ENCODE data around the gene HAGH.

The HAGH gene

DNA sequence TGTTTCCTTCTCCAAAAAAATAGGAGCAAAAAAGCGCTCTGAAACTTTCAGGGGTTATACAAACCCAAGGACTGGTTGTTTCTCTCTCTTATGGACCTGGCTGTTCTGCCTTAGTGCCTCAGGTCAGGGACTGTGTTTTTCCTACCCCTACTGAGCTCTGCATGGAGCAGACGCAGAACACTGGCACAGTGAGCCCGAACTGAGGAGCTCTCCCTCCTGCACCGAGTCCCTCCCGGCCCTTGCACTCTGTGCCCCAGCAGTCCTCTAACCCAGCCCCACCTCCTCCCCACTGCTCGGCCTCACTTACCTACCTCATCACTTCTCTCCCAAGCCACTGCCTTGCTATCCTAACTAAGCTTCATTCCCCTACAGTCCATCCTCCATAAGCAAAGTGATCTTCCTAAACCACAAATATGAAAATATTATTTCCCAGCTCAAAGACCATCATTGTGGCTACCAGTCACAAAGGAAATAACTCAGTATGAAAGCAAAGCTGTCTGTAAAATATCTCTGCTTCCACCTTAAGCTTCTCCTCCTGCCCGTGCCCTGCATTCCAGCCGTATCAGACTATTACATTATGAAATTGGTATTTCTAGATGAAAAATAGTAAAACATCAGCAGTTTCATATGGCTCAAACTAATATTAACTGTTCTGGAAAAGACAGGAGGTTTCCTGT is 31.7 kb upstream of the HAGH start:
- TF ChIP-seq, protein P1, sequence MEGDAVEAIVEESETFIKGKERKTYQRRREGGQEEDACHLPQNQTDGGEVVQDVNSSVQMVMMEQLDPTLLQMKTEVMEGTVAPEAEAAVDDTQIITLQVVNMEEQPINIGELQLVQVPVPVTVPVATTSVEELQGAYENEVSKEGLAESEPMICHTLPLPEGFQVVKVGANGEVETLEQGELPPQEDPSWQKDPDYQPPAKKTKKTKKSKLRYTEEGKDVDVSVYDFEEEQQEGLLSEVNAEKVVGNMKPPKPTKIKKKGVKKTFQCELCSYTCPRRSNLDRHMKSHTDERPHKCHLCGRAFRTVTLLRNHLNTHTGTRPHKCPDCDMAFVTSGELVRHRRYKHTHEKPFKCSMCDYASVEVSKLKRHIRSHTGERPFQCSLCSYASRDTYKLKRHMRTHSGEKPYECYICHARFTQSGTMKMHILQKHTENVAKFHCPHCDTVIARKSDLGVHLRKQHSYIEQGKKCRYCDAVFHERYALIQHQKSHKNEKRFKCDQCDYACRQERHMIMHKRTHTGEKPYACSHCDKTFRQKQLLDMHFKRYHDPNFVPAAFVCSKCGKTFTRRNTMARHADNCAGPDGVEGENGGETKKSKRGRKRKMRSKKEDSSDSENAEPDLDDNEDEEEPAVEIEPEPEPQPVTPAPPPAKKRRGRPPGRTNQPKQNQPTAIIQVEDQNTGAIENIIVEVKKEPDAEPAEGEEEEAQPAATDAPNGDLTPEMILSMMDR (IDR thresholded peaks at IDR 0.05; ENCODE audit: insufficient read depth, low read length, poor library complexity, severe bottlenecking): no peak
- no peak for DNase-seq (ENCODE audit: extremely low read depth, insufficient read length)
- Histone ChIP-seq H3K4me3 (replicated peaks; ENCODE audit: low read depth, low read length) (no peak overlapping the region), H3K36me3 (ENCODE audit: control insufficient read depth, insufficient read depth, low read length) (no peaks in the 10 kb centered on the region), H3K27me3 (replicated peaks; ENCODE audit: control insufficient read depth, insufficient read depth, low read length) (no peaks in the 10 kb centered on the region; the same call in 1 of the 2 replicates)

DNA sequence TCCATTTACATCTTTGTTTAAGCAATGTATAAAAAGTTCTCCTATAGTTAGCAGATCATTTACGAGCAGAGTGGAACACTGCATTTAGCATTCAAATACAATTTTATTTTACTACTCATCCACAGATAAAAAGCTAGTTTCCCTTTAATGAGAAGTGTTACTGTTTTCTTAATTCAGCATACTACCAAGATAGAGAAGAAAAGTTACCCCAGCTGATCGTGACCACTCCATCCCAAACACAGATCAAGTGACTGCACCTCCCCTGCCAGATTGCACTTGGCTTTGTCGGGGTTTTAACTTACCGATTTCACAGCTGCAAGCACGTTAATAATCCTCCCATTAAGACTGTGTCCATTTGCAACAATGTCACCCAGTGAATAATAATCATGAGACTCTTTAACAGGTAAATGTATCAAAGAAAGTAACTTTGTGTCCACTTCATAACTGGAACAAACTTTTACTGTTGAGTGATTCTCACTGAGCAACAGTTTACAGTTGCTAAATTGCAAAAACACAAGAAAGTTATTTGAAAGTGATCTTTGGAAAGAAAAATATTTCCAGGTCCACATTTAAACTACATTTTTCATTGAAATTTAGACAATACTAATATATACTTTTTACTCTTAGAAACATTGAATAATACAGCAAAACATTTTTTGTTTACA is 30.9 kb upstream of the HAGH start:
- Histone ChIP-seq H3K27me3 (replicated peaks; ENCODE audit: control insufficient read depth, insufficient read depth, low read length) (no peaks in the 10 kb centered on the region; the same call in 1 of the 2 replicates), H3K4me3 (replicated peaks; ENCODE audit: low read depth, low read length) (no peak overlapping the region), H3K36me3 (ENCODE audit: control insufficient read depth, insufficient read depth, low read length) (no peaks in the 10 kb centered on the region)
- no peak for DNase-seq (ENCODE audit: extremely low read depth, insufficient read length)
- TF ChIP-seq, protein P1 (IDR thresholded peaks at IDR 0.05; ENCODE audit: insufficient read depth, low read length, poor library complexity, severe bottlenecking): no peak

DNA sequence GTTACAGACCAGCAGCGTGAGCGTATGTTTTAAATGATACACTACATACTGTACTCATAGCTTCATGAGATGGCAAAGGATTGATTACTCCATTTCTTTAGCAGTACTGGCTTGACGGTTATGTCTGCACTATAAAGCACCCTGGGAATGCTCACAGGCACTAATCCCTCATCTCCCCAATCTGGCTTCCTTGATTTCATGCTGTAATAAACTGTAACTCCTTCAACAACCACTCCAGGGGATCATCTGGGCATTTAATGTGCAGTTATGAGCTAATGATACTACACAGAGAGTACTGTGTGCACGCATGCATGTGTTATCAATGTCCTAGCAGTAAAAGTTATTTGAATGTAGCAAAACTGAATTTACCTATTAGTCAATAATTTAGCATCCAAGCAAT is 25.2 kb upstream of the HAGH start:
- no peak for DNase-seq (ENCODE audit: extremely low read depth, insufficient read length)
- H3K4me3 ChIP-seq (replicated peaks; ENCODE audit: low read depth, low read length): no peak overlapping the region
- H3K27me3 ChIP-seq (replicated peaks; ENCODE audit: control insufficient read depth, insufficient read depth, low read length): no peaks in the 10 kb centered on the region; the same call in 1 of the 2 replicates
- no peaks in the 10 kb centered on the region for H3K36me3 ChIP-seq (ENCODE audit: control insufficient read depth, insufficient read depth, low read length)
- TF ChIP-seq, protein P1 (IDR thresholded peaks at IDR 0.05; ENCODE audit: insufficient read depth, low read length, poor library complexity, severe bottlenecking): no peak

DNA sequence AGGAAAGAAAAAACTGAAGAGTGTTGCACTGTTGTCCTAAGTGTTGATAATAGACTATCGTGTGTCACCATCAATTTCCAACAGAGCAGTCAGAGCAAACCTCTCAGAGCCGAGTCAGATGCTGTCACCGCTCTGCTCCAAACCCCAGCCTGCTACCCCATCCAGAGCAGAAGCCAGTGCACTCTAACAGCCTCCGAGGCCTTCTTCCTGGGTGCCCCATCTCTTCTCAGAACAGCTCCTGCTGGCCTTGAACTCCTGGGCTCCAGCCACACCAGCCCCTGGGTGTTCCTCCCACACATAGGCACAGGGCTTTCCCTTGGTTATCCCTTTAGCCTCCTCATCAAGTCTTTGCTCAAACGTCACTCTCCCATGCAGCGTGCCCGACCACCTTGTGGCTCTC is 24.4 kb upstream of the HAGH start:
- TF ChIP-seq, protein P1 (IDR thresholded peaks at IDR 0.05; ENCODE audit: insufficient read depth, low read length, poor library complexity, severe bottlenecking): no peak
- H3K27me3 ChIP-seq (replicated peaks; ENCODE audit: control insufficient read depth, insufficient read depth, low read length): no peaks in the 10 kb centered on the region; the same call in 1 of the 2 replicates
- H3K36me3 ChIP-seq (ENCODE audit: control insufficient read depth, insufficient read depth, low read length): no peaks in the 10 kb centered on the region
- H3K4me3 ChIP-seq (replicated peaks; ENCODE audit: low read depth, low read length): no peak overlapping the region
- no peak for DNase-seq (ENCODE audit: extremely low read depth, insufficient read length)

DNA sequence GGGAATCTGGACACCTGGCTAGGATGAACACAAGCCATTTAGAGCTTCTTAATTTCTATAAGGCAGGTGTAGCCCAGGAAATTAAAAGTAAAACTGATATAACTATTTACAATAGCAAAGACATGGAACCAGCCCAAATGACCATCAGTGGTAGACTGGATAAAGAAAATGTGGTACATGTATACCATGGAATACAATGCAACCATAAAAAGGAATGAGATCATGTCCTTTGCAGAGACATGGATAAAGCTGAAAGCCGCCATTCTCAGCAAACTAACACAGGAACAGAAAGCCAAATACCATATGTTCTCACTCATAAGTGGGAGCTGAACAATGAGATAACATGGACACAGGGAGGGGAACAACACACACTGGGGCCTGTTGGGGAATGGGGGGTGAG is 19.8 kb upstream of the HAGH start:
- H3K36me3 ChIP-seq (ENCODE audit: control insufficient read depth, insufficient read depth, low read length): no peaks in the 10 kb centered on the region
- DNase-seq (ENCODE audit: extremely low read depth, insufficient read length): no peak
- no peak overlapping the region for H3K4me3 ChIP-seq (replicated peaks; ENCODE audit: low read depth, low read length)
- TF ChIP-seq, protein P1 (IDR thresholded peaks at IDR 0.05; ENCODE audit: insufficient read depth, low read length, poor library complexity, severe bottlenecking): no peak
- H3K27me3 ChIP-seq (replicated peaks; ENCODE audit: control insufficient read depth, insufficient read depth, low read length): no peaks in the 10 kb centered on the region; the same call in 1 of the 2 replicates
